Measurements from ENCODE around the gene STRBP. TPM values are rescaled to one million over a fixed set of nuclear protein-coding genes. Genes with fewer than 3 reads are reported as not detected.

Gene STRBP
- total and polyA plus RNA-seq, 2 experiments from 2014 or later = 1.4 to 2.5 TPM

GRCh38 chr9:123217128-123217654 is 51.2 kb downstream of the STRBP start:
- DNase-seq = no peak
- no peaks in the 10 kb centered on the region for H3K9me2 ChIP-seq (ENCODE audit: insufficient read depth)

GRCh38 chr9:123216251-123216797 is 52.1 kb downstream of the STRBP start:
- Histone ChIP-seq H4K20me1 (ENCODE audit: insufficient read depth) (no peaks in the 10 kb centered on the region), H3K27me3 (replicated peaks; ENCODE audit: insufficient read depth) (no peaks in the 10 kb centered on the region), H3K9me3 (ENCODE audit: low read depth) (no peaks in the 10 kb centered on the region), H2AFZ (no peak overlapping the region), H3K9ac (no peak overlapping the region), H3K27ac (no peak overlapping the region), H3K79me2 (ENCODE audit: insufficient read depth) (no peaks in the 10 kb centered on the region), H3K4me1 (ENCODE audit: insufficient read depth) (no peaks in the 10 kb centered on the region), H3K4me2 (ENCODE audit: unreplicated experiment) (no peak overlapping the region), H3K36me3 (ENCODE audit: low read depth) (no peaks in the 10 kb centered on the region), H3F3A (ENCODE audit: insufficient read depth) (no peaks in the 10 kb centered on the region; the same call in 1 of the 2 replicates), H3K4me3 (no peak overlapping the region), H3K9me2 (ENCODE audit: insufficient read depth) (no peaks in the 10 kb centered on the region)
- no peak for DNase-seq
- TF ChIP-seq EZH2 (IDR thresholded peaks at IDR 0.05; ENCODE audit: insufficient read depth, poor library complexity, severe bottlenecking) = no peak
- TF ChIP-seq EZH2phosphoT487 (IDR thresholded peaks at IDR 0.05; ENCODE audit: insufficient read depth, low read depth) = no peak
- 82 to 85% methylated on average over 5 of the region's 5 CpGs for WGBS, 2 experiments (ENCODE audit: low coverage in 1 of 2, low lambda C conversion rate in 2 of 2, missing lambda C conversion rate in 2 of 2)
- in situ Hi-C loops (cut with MboI) = no loop called here

More at GRCh38 chr9:123217128-123217654, 51.2 kb downstream of the STRBP start:
- in situ Hi-C loops (cut with MboI) = no loop called here
- 55 to 61% methylated on average over 2 of the region's 2 CpGs for WGBS, 2 experiments (ENCODE audit: low coverage in 1 of 2, low lambda C conversion rate in 2 of 2, missing lambda C conversion rate in 2 of 2)
- no peaks in the 10 kb centered on the region for H4K20me1 ChIP-seq (ENCODE audit: insufficient read depth)
- no peak overlapping the region for H3K4me3 ChIP-seq
- H3K4me1 ChIP-seq (ENCODE audit: insufficient read depth) = no peaks in the 10 kb centered on the region
- no peak for TF ChIP-seq EZH2phosphoT487 (IDR thresholded peaks at IDR 0.05; ENCODE audit: insufficient read depth, low read depth)
- no peak for TF ChIP-seq EZH2 (IDR thresholded peaks at IDR 0.05; ENCODE audit: insufficient read depth, poor library complexity, severe bottlenecking)
- H3K36me3 ChIP-seq (ENCODE audit: low read depth) = no peaks in the 10 kb centered on the region
- H3F3A ChIP-seq (ENCODE audit: insufficient read depth) = no peaks in the 10 kb centered on the region; the same call in 1 of the 2 replicates
- no peaks in the 10 kb centered on the region for H3K79me2 ChIP-seq (ENCODE audit: insufficient read depth)
- no peak overlapping the region for H3K4me2 ChIP-seq (ENCODE audit: unreplicated experiment)
- no peak overlapping the region for H3K9ac ChIP-seq
- no peaks in the 10 kb centered on the region for H3K9me3 ChIP-seq (ENCODE audit: low read depth)
- H3K27ac ChIP-seq = no peak overlapping the region
- H2AFZ ChIP-seq = no peak overlapping the region
- H3K27me3 ChIP-seq (replicated peaks; ENCODE audit: insufficient read depth) = no peaks in the 10 kb centered on the region

- H3K79me2 ChIP-seq (ENCODE audit: insufficient read depth) = no peaks in the 10 kb centered on the region
- H3K9me3 ChIP-seq (ENCODE audit: low read depth) = no peaks in the 10 kb centered on the region
- no peaks in the 10 kb centered on the region for H3F3A ChIP-seq (ENCODE audit: insufficient read depth)
- no peaks in the 10 kb centered on the region for H3K9me2 ChIP-seq (ENCODE audit: insufficient read depth)
- TF ChIP-seq EZH2phosphoT487 (IDR thresholded peaks at IDR 0.05; ENCODE audit: insufficient read depth, low read depth) = no peak
- TF ChIP-seq EZH2 (IDR thresholded peaks at IDR 0.05; ENCODE audit: insufficient read depth, poor library complexity, severe bottlenecking) = no peak
- H3K27ac ChIP-seq = no peak overlapping the region
- H3K4me1 ChIP-seq (ENCODE audit: insufficient read depth) = no peaks in the 10 kb centered on the region
- in situ Hi-C loops (cut with MboI) = no loop called here
- no peaks in the 10 kb centered on the region for H3K36me3 ChIP-seq (ENCODE audit: low read depth)
- no peak overlapping the region for H2AFZ ChIP-seq
- WGBS, 2 experiments (ENCODE audit: low coverage in 1 of 2, low lambda C conversion rate in 2 of 2, missing lambda C conversion rate in 2 of 2) = 81 to 86% methylated on average over 3 of the region's 3 CpGs
- no peaks in the 10 kb centered on the region for H3K27me3 ChIP-seq (replicated peaks; ENCODE audit: insufficient read depth)
- H3K9ac ChIP-seq = no peak overlapping the region
- H3K4me2 ChIP-seq (ENCODE audit: unreplicated experiment) = no peak overlapping the region
- H4K20me1 ChIP-seq (ENCODE audit: insufficient read depth) = no peaks in the 10 kb centered on the region
- DNase-seq = no peak
- no peak overlapping the region for H3K4me3 ChIP-seq
Observed at GRCh38 chr9:123211081-123211480, 57.3 kb downstream of the STRBP start.

- Histone ChIP-seq H3K4me1 (ENCODE audit: insufficient read depth) (no peaks in the 10 kb centered on the region), H3K27me3 (replicated peaks; ENCODE audit: insufficient read depth) (no peaks in the 10 kb centered on the region), H3K9me3 (ENCODE audit: low read depth) (no peaks in the 10 kb centered on the region), H4K20me1 (ENCODE audit: insufficient read depth) (no peaks in the 10 kb centered on the region), H3K27ac (no peak overlapping the region), H3K79me2 (ENCODE audit: insufficient read depth) (no peaks in the 10 kb centered on the region), H2AFZ (no peak overlapping the region), H3K4me3 (no peak overlapping the region), H3F3A (ENCODE audit: insufficient read depth) (no peaks in the 10 kb centered on the region), H3K9ac (no peak overlapping the region), H3K9me2 (ENCODE audit: insufficient read depth) (no peaks in the 10 kb centered on the region), H3K4me2 (ENCODE audit: unreplicated experiment) (no peak overlapping the region), H3K36me3 (ENCODE audit: low read depth) (no peaks in the 10 kb centered on the region)
- TF ChIP-seq EZH2phosphoT487 (IDR thresholded peaks at IDR 0.05; ENCODE audit: insufficient read depth, low read depth) (no peak), EZH2 (IDR thresholded peaks at IDR 0.05; ENCODE audit: insufficient read depth, poor library complexity, severe bottlenecking) (no peak)
- DNase-seq = no peak
- in situ Hi-C loops (cut with MboI) = no loop called here
- 76 to 86% methylated on average over 1 of the region's 1 CpG for WGBS, 2 experiments (ENCODE audit: low coverage in 1 of 2, low lambda C conversion rate in 2 of 2, missing lambda C conversion rate in 2 of 2)
Observed at GRCh38 chr9:123208626-123209174, 59.7 kb downstream of the STRBP start.
